HepG2 (cell line): Measurements from ENCODE around the gene APOC3. TPM values are rescaled to one million over a fixed set of nuclear protein-coding genes. Genes with fewer than 3 reads are reported as not detected.

ENCODE experiments used
- ATAC-seq: fragments of 200-7000 bp; cut with Tn5 transposase; 3 replicates; pipeline ENCODE4 v1.9.1; 2020; ENCODE audit warnings: mild to moderate bottlenecking, moderate library complexity
- BruUV-seq: library from RNA; stranded (reverse); fragments of 400-500 nt; replicated peaks from 2 replicates; lab custom pipeline; 2021; lab: Mats Ljungman, UMichigan
- CTCF ChIA-PET: fragments of 300-600 bp; formaldehyde crosslinking; extraction: SDS; loops from one replicate; lab custom pipeline; 2021; ENCODE audit warnings: low total read pairs, inconsistent platforms, low intra/inter-chr PET ratio; lab: Yijun Ruan, JAX
- POLR2A ChIA-PET: fragments of 350-600 bp; sonication (Branson Sonifier 250); formaldehyde crosslinking; loops from one replicate; lab custom pipeline; 2020; ENCODE audit warnings: antibody characterized with exemption, inconsistent platforms; lab: Yijun Ruan, JAX
- DNase-seq: peaks from one replicate; pipeline ENCODE4 v3.0.0-alpha.2; 2015; ENCODE audit warnings: low spot score
- FAIRE-seq: peaks from 3 replicates; lab custom pipeline; 2011; peaks lifted over from hg19 to GRCh38; lab: Jason Lieb, UNC
- H2AFZ ChIP-seq: one replicate; pipeline ENCODE4 v1.6.1; 2011; ENCODE audit warnings: low read length, inconsistent platforms
- H3K27ac ChIP-seq: fragments of 300-600 bp; 3 replicates; pipeline ENCODE4 v1.8.0; 2011; ENCODE audit warnings: mixed run types, mild to moderate bottlenecking, mixed read lengths, low read length, inconsistent platforms; ENCODE audit not compliant: insufficient read depth; ENCODE audit errors: extremely low read length
- H3K27me3 ChIP-seq, 2 experiments: fragments of 200-600 bp in 1 of 2; 2 replicates in 1 of 2; 3 replicates in 1 of 2; pipeline versions ENCODE4 v1.6.0 to v1.8.0; 2011; ENCODE audit warnings: low read length in 2 of 2, mild to moderate bottlenecking in 2 of 2, moderate library complexity in 2 of 2, inconsistent platforms in 1 of 2; ENCODE audit not compliant: insufficient read depth in 2 of 2, control insufficient read depth in 1 of 2
- H3K36me3 ChIP-seq, 2 experiments: fragments of 200-600 bp in 1 of 2; replicated peaks in 1 of 2; 2 replicates in 1 of 2; 3 replicates in 1 of 2; pipeline versions ENCODE4 v1.5.1 to v1.8.0; 2011; ENCODE audit warnings: low read length in 2 of 2, inconsistent platforms in 1 of 2; ENCODE audit not compliant: insufficient read depth in 2 of 2, control insufficient read depth in 1 of 2
- H3K4me1 ChIP-seq: 2 replicates; pipeline ENCODE4 v1.5.1; 2012; ENCODE audit warnings: low read length, inconsistent platforms; ENCODE audit not compliant: insufficient read depth
- H3K4me2 ChIP-seq: 2 replicates; pipeline ENCODE4 v1.6.0; 2011; ENCODE audit warnings: low read depth, low read length, inconsistent platforms
- H3K4me3 ChIP-seq, 3 experiments: fragments of 200-600 bp in 1 of 3; sonication (generic), shearing (Covaris generic) in 1 of 3; replicated peaks in 1 of 3; 2 replicates each; pipeline ENCODE4 v1.5.1; 2011 to 2016; ENCODE audit warnings: low read length in 3 of 3, inconsistent platforms in 2 of 3, low read depth in 2 of 3, mild to moderate bottlenecking in 2 of 3, control low read depth in 1 of 3, mixed read lengths in 1 of 3; ENCODE audit not compliant: insufficient read depth in 1 of 3
- H3K79me2 ChIP-seq: one replicate; pipeline ENCODE4 v1.6.1; 2011; ENCODE audit warnings: low read length, inconsistent platforms; ENCODE audit not compliant: insufficient read depth
- H3K9ac ChIP-seq: 2 replicates; pipeline ENCODE4 v1.6.0; 2011; ENCODE audit warnings: mild to moderate bottlenecking, low read depth, low read length, inconsistent platforms; ENCODE audit not compliant: insufficient read depth
- H3K9me3 ChIP-seq: 2 replicates; pipeline ENCODE4 v1.5.1; 2012; ENCODE audit warnings: mild to moderate bottlenecking, low read length
- H4K20me1 ChIP-seq: 2 replicates; pipeline ENCODE4 v1.6.0; 2011; ENCODE audit warnings: inconsistent platforms, mild to moderate bottlenecking, low read length, moderate library complexity; ENCODE audit not compliant: insufficient read depth
- FIP1L1 ChIP-seq: fragments of 200-400 bp; formaldehyde crosslinking; IDR thresholded peaks from 2 replicates; pipeline ENCODE4 v1.6.1; 2018; ENCODE audit warnings: low read depth, mild to moderate bottlenecking, low read length, moderate library complexity, borderline replicate concordance; ENCODE audit not compliant: insufficient read depth
- FOSL1 ChIP-seq: sonication (generic); formaldehyde crosslinking; IDR thresholded peaks from 2 replicates; pipeline ENCODE4 v1.9.0; 2021; ENCODE audit warnings: missing genetic modification reagents, borderline replicate concordance
- IRF2 ChIP-seq: IDR thresholded peaks from 2 replicates; pipeline ENCODE4 v1.6.1; 2018; ENCODE audit warnings: missing genetic modification reagents, missing compliant biosample characterization
- MAFF ChIP-seq: IDR thresholded peaks from 2 replicates; pipeline ENCODE4 v1.6.1; 2011; ENCODE audit warnings: low read depth, low read length, improper control_type of control experiment
- MEIS2 ChIP-seq: sonication (generic); formaldehyde crosslinking; IDR thresholded peaks from 2 replicates; pipeline ENCODE4 v1.9.0; 2021; ENCODE audit warnings: mild to moderate bottlenecking, missing genetic modification reagents
- MIXL1 ChIP-seq: IDR thresholded peaks from 2 replicates; pipeline ENCODE4 v1.6.1; 2016
- MYPOP ChIP-seq: sonication (generic); formaldehyde crosslinking; IDR thresholded peaks from 2 replicates; pipeline ENCODE4 v1.8.1; 2023; ENCODE audit warnings: mild to moderate bottlenecking, moderate library complexity, missing genetic modification reagents
- MZF1 ChIP-seq: sonication (generic); formaldehyde crosslinking; IDR thresholded peaks from 2 replicates; pipeline ENCODE4 v1.8.1; 2023; ENCODE audit warnings: mild to moderate bottlenecking, missing genetic modification reagents, borderline replicate concordance
- NFKBIZ ChIP-seq: IDR thresholded peaks from 2 replicates; pipeline ENCODE4 v1.6.1; 2018; ENCODE audit warnings: missing genetic modification reagents, missing compliant biosample characterization
- PCBP2 ChIP-seq: fragments of 200-400 bp; formaldehyde crosslinking; optimal IDR thresholded peaks from 2 replicates; pipeline ENCODE3; 2018; ENCODE audit warnings: low read length, low read depth; ENCODE audit not compliant: poor library complexity, severe bottlenecking
- REPIN1 ChIP-seq: sonication (generic); formaldehyde crosslinking; IDR thresholded peaks from 2 replicates; pipeline ENCODE4 v1.8.0; 2022; ENCODE audit warnings: missing genetic modification reagents, low read depth, mild to moderate bottlenecking, borderline replicate concordance
- TP53 ChIP-seq: sonication (generic); formaldehyde crosslinking; conservative IDR thresholded peaks from 2 replicates; pipeline ENCODE4 v1.4.0; 2020; ENCODE audit warnings: missing genetic modification reagents
- U2AF1 ChIP-seq: fragments of 200-400 bp; formaldehyde crosslinking; optimal IDR thresholded peaks from 2 replicates; pipeline ENCODE3; 2017; ENCODE audit warnings: mild to moderate bottlenecking, low read depth, low read length
- ZFP62 ChIP-seq: sonication (generic); formaldehyde crosslinking; IDR thresholded peaks from 2 replicates; pipeline ENCODE4 v1.4.0; 2020; ENCODE audit warnings: missing genetic modification reagents
- ZKSCAN5 ChIP-seq: sonication (generic); formaldehyde crosslinking; IDR thresholded peaks from 2 replicates; pipeline ENCODE4 v1.5.1; 2020; ENCODE audit warnings: mild to moderate bottlenecking, missing genetic modification reagents
- ZNF446 ChIP-seq: sonication (generic); formaldehyde crosslinking; IDR thresholded peaks from 2 replicates; pipeline ENCODE4 v1.5.0; 2020; ENCODE audit warnings: mild to moderate bottlenecking, missing genetic modification reagents
- ZNF549 ChIP-seq: sonication (generic); formaldehyde crosslinking; IDR thresholded peaks from 2 replicates; pipeline ENCODE4 v1.5.0; 2020; ENCODE audit warnings: missing genetic modification reagents
- ZNF569 ChIP-seq: sonication (generic); formaldehyde crosslinking; IDR thresholded peaks from 2 replicates; pipeline ENCODE4 v1.5.0; 2020; ENCODE audit warnings: mild to moderate bottlenecking, missing genetic modification reagents, moderate library complexity, borderline replicate concordance
- ZNF607 ChIP-seq: sonication (generic); formaldehyde crosslinking; IDR thresholded peaks from 2 replicates; pipeline ENCODE4 v1.5.1; 2020; ENCODE audit warnings: missing genetic modification reagents, mild to moderate bottlenecking, borderline replicate concordance
- ZNF737 ChIP-seq: sonication (generic); formaldehyde crosslinking; IDR thresholded peaks from 2 replicates; pipeline ENCODE4 v1.5.0; 2020; ENCODE audit warnings: missing genetic modification reagents, mild to moderate bottlenecking, borderline replicate concordance
- ZNF891 ChIP-seq: sonication (generic); formaldehyde crosslinking; IDR thresholded peaks from 2 replicates; pipeline ENCODE4 v1.5.0; 2020; ENCODE audit warnings: mild to moderate bottlenecking, missing genetic modification reagents
- WGBS: methylation state at CpG from one replicate; pipeline ENCODE4 v1.1.6; 2017; ENCODE audit warnings: low lambda C conversion rate; 5-methylcytosine and 5-hydroxymethylcytosine counted together
- in situ Hi-C: cut with HindIII; loops from 2 replicates; pipeline ENCODE4 v1.10.0; 2017; ENCODE audit warnings: low pct_unique_long_range_greater_than_20kb; ENCODE audit not compliant: extremely low pct_ligation_motif_present
- intact Hi-C: fragments of 100-400 bp; cut with micrococcal nuclease; formaldehyde crosslinking; loops from one replicate; pipeline ENCODE4 v1.10.0; 2022; ENCODE audit not compliant: unreplicated experiment
- polyA plus RNA-seq, 8 experiments: library from polyadenylated mRNA; depleted of rRNA in 3 of 8; stranded (reverse) in 7 of 8; unstranded in 1 of 8; fragments of >200 nt; fragmentation: Illumina TruSeq in 4 of 8; extraction: Trizol in 4 of 8; gene quantifications; 2 replicates each; pipeline versions ENCODE4 v1.2.1 to v1.2.3, GENCODE V29; 2011 to 2016; ENCODE audit warnings: low read depth in 4 of 8, missing spikeins in 1 of 8, mixed read lengths in 1 of 8; ENCODE audit not compliant: insufficient read depth in 1 of 8
- total RNA-seq, 5 experiments: library from RNA; depleted of rRNA; stranded (reverse); fragments of >200 nt; fragmentation: Illumina TruSeq; extraction: Trizol; gene quantifications; 2 replicates each; pipeline ENCODE4 v1.2.3, GENCODE V29; 2016; ENCODE audit warnings: low read depth in 1 of 5

Gene APOC3
- total and polyA plus RNA-seq, 2 of the 13 experiments (the other 11 are each of a cell fraction or from before 2014, with no cell fraction given), result 314 to 687 TPM

GRCh38 chr11:116797816-116798215 lies 31.9 kb upstream of the APOC3 start:
- ATAC-seq, result no peak
- H3K4me2 ChIP-seq, result no peak overlapping the region
- in situ Hi-C loops (loop anchor here (10.0 kb wide), 1 partner anchor 297 kb away; the partner anchor contains the start of gene SIK3), intact Hi-C loops (no loop called here)
- no peak overlapping the region for H3K4me3 ChIP-seq
- WGBS, result 96% methylated on average over 5 of the region's 5 CpGs
- TF ChIP-seq ZNF737 (CRISPR knock-in tag), result no peak
- no peak for TF ChIP-seq MAFF
- no peak for TF ChIP-seq ZNF891
- TF ChIP-seq MYPOP (CRISPR knock-in tag), result no peak
- no peak for TF ChIP-seq ZKSCAN5 (CRISPR knock-in tag)
- TF ChIP-seq NFKBIZ, result no peak
- no peak overlapping the region for H3K27ac ChIP-seq
- DNase-seq, result no peak
- no peaks in the 10 kb centered on the region for H3K36me3 ChIP-seq
- ChIA-PET CTCF (no interaction called here), POLR2A (interaction anchor here (12.0 to 17.3 kb wide), 2 partner anchors 9 to 32 kb away, joined by 291 to 1365 read pairs; partner anchors contain the start of genes APOA1, APOA4 and APOC3)
- no peaks in the 10 kb centered on the region for H3K9me3 ChIP-seq
- no peaks in the 10 kb centered on the region for H4K20me1 ChIP-seq
- FAIRE-seq, result no peak
- no peak overlapping the region for H2AFZ ChIP-seq
- no TSS peak for BruUV-seq
- H3K79me2 ChIP-seq, result no peaks in the 10 kb centered on the region
- no peak overlapping the region for H3K9ac ChIP-seq
- no peaks in the 10 kb centered on the region for H3K27me3 ChIP-seq
- H3K4me1 ChIP-seq, result peaks cover 63% of the 10 kb centered on the region

DNA sequence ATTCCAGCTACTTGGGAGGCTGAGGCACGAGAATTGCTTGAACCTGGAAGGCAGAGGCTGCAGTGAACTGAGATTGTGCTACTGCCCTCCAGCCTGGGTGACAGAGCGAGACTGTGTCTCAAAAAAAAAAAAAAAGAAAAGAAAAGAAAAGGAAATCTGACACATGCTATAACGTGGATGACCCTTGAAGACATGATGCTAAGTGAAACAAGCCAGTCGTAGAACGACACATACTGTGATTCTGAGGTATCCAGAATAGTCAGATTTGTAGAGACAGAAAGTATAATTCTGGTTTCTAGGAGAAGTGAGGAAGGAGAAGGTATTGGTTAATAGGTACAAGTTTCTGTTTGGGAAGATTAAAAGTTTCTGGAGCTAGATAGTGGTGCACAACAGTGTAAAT lies 31.3 kb upstream of the APOC3 start:
- BruUV-seq, result no TSS peak
- CTCF ChIA-PET, result no interaction called here
- H3K4me3 ChIP-seq, result no peak overlapping the region
- H3K4me1 ChIP-seq, result peaks cover 57% of the 10 kb centered on the region
- no peak for FAIRE-seq
- DNase-seq, result no peak
- 97% methylated on average over 5 of the region's 5 CpGs for WGBS
- POLR2A ChIA-PET, result interaction anchor here (0.5 to 17.3 kb wide), 3 partner anchors 10 to 307 kb away, joined by 3 to 1365 read pairs (median 6); partner anchors contain the start of genes APOA1, APOA4 and APOC3
- no peak overlapping the region for H3K27ac ChIP-seq
- intact Hi-C loops (no loop called here), in situ Hi-C loops (loop anchor here (10.0 kb wide), 1 partner anchor 296 kb away; the partner anchor contains the start of gene SIK3)
- H4K20me1 ChIP-seq, result no peaks in the 10 kb centered on the region
- no peak overlapping the region for H2AFZ ChIP-seq
- no peaks in the 10 kb centered on the region for H3K9me3 ChIP-seq
- no peak overlapping the region for H3K4me2 ChIP-seq
- H3K79me2 ChIP-seq, result no peaks in the 10 kb centered on the region
- H3K36me3 ChIP-seq, result no peaks in the 10 kb centered on the region
- no peak overlapping the region for H3K9ac ChIP-seq
- ATAC-seq, result no peak
- no peaks in the 10 kb centered on the region for H3K27me3 ChIP-seq
- no peak for TF ChIP-seq FOSL1 (CRISPR knock-in tag)
- TF ChIP-seq ZFP62, result no peak
- TF ChIP-seq ZNF446, result no peak
- TF ChIP-seq FIP1L1, result no peak
- TF ChIP-seq MZF1 (CRISPR knock-in tag), result no peak
- TF ChIP-seq U2AF1, result no peak
- TF ChIP-seq MEIS2 (CRISPR knock-in tag), result no peak
- TF ChIP-seq REPIN1 (CRISPR knock-in tag), result no peak
- TF ChIP-seq ZNF569 (CRISPR knock-in tag), result no peak
- no peak for TF ChIP-seq ZNF549 (CRISPR knock-in tag)
- no peak for TF ChIP-seq TP53 (CRISPR knock-in tag)
- no peak for TF ChIP-seq MIXL1 (CRISPR knock-in tag)
- TF ChIP-seq IRF2 (CRISPR knock-in tag), result no peak
- TF ChIP-seq ZNF607 (CRISPR knock-in tag), result no peak
- no peak for TF ChIP-seq PCBP2
